NT2/D1 (cell line): Measurements from ENCODE around the gene KIF13A.

ENCODE experiments used
- SUZ12 ChIP-seq: IDR thresholded peaks from 2 replicates; pipeline ENCODE4 v1.6.1; 2011; ENCODE audit not compliant: insufficient read length, insufficient read depth; ENCODE audit errors: extremely low read depth
- YY1 ChIP-seq: IDR thresholded peaks from 2 replicates; pipeline ENCODE4 v1.6.1; 2011; ENCODE audit not compliant: insufficient read length, insufficient read depth
- ZNF274 ChIP-seq: IDR thresholded peaks from 2 replicates; pipeline ENCODE4 v1.6.1; 2011; ENCODE audit warnings: mild to moderate bottlenecking, low read depth, low read length

DNA sequence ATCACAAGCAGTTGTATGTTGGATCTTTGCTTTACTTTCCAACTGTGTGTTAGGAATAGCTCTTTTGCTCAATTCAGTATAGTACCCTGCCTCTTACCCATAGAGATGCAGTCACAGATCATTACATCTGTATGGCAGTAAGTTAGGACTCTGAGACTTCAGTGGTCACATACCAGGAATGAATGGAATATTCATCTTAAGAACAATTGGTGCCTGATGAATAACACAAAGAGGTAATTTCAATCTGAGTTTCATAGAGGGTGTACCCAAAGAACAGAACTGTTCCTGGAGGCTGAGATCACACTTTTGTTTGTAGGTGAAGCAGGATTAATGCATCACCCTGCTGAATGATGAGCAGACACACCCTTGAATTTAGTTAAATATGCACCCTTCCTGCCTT is 28.7 kb upstream of the KIF13A start:
- TF ChIP-seq YY1 (no peak), ZNF274 (no peak), SUZ12 (no peak)
